GM10266 (cell line): ENCODE data around the gene PHLDB1.

Experiments
- DNase-seq: peaks from one replicate; pipeline ENCODE4 v3.0.0; 2012; ENCODE audit errors: extremely low spot score
- TF ChIP-seq, protein P1 (sequence below): IDR thresholded peaks from 2 replicates; pipeline ENCODE4 v1.5.1; 2012; ENCODE audit warnings: mild to moderate bottlenecking, low read depth; ENCODE audit not compliant: control insufficient read depth, insufficient read depth; ENCODE audit errors: missing control alignments

The PHLDB1 gene

DNA sequence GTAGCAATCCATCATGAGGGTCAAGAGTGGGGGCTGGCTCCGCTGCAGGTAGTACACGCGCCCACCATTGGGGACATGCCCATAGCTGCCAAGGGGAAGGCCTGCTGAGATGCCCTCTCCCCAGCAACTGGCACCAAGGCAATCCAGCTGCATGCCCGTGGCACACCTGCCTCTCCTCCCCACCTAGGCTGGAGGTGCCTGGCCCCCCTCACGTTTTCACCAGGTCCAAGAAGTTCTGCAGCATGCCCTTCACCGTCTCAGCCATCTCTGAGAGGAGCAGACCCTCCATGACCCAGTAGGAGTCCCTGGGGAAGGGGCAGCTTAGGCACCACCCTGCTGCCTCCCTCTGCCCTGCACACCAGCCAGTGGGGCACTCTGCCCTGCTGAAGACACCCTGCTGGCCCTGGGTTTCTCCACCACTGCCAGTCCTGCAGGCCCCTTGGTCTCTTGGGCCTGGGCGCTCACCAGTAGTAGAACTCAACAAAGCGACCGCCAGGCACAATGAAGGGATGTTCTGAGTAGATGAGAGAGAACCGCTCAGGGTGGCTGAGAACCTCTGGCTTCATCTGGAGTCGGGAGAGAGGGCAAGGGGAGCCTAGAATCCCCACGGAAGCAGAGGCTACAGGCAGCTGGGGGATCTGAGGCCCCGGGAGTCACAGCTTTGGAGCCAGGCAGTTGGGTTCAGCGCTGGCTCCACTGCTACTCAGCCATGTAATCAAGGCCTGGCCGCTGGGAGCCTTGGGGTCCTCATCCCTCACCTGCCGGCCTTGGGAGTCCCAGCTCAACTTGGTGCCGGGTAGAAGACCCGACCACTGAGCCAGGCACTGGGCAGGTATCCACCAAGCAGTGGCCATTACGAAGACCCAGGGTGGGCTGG is 54.2 kb downstream of the PHLDB1 start:
- TF ChIP-seq, protein P1, sequence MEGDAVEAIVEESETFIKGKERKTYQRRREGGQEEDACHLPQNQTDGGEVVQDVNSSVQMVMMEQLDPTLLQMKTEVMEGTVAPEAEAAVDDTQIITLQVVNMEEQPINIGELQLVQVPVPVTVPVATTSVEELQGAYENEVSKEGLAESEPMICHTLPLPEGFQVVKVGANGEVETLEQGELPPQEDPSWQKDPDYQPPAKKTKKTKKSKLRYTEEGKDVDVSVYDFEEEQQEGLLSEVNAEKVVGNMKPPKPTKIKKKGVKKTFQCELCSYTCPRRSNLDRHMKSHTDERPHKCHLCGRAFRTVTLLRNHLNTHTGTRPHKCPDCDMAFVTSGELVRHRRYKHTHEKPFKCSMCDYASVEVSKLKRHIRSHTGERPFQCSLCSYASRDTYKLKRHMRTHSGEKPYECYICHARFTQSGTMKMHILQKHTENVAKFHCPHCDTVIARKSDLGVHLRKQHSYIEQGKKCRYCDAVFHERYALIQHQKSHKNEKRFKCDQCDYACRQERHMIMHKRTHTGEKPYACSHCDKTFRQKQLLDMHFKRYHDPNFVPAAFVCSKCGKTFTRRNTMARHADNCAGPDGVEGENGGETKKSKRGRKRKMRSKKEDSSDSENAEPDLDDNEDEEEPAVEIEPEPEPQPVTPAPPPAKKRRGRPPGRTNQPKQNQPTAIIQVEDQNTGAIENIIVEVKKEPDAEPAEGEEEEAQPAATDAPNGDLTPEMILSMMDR, result no peak
- DNase-seq, result no peak

DNA sequence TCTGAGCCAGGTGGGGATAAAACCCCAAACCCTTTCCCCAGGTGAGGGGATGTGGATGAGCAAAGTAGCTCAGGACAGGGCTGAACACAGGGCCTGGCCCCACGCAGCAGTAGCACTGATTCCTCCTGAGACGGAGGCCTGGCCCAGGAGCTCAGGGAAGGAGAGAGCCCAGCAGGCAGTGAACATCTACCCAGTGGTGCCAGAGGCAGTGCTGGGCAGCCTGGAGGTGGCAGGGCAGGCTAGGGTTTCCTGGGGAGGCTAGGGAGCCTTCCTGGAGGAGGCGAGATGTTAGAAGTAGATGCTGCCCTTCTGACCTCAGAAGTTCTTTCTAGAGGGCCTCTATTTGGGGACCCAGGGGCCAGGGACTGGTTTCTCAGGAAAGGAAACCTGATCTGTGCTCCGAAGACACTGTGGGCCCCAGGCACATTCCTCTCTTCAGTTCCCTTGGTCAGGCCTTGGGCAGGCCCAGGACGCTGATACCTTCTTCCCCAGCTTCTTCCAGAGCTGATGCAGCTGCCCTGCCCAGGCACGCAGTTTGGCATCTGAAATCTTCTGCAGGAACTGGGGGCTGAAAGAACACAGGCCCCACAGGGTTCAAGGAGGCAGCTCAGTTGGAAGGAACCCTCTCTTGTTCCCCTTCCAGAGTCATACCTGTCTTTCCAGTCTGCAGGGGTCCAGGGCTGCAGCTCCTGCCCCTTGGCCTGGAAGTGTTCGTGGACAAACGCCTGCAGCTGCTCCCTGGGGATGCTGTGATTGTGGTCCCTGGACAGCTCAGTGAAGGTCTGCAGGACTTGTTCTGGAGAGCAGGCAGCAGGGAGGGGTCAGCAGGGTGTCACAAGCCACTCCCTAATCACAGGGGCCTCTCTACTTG is 55.2 kb downstream of the PHLDB1 start:
- TF ChIP-seq, protein P1, result no peak
- no peak for DNase-seq

DNA sequence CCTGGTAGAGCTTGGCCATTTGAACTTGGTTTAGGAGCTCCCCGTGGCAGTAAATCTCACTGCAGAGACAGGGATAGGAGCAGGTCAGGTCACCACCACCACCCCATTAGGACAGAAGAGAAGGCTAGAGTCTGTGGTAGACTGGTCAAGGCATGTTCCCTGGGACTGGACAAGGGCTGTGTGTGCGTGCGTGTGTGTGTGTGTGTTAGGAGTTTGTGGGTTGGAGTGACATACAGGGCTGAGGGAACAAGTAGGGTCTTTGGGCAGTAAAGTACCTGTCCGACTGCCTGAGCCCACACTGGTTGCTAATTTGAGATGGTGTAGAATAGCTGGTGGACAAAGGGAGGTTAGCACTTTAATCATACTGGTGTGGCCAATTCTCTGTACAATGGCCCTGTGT is 56.0 kb downstream of the PHLDB1 start:
- no peak for DNase-seq
- TF ChIP-seq, protein P1, result no peak

DNA sequence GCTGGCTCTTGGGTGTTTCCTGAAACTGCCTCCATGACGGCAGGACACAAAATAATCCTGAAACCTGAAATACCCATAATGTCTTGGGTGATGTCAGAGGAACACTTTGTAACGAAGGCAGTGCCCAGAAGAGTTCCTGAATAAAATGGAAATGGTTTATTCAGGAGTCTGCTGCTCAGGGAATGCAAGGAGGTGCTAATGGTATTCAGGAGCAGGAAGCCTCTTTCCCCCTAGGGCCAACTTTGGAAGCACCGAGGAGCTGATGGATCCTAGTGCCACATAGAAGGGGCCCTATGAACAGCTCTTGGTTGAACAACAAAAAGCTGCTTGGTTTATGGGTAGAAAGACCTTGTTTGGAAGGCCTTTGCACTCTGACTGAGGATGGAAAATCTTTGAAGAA is 56.5 kb downstream of the PHLDB1 start:
- no peak for DNase-seq

DNA sequence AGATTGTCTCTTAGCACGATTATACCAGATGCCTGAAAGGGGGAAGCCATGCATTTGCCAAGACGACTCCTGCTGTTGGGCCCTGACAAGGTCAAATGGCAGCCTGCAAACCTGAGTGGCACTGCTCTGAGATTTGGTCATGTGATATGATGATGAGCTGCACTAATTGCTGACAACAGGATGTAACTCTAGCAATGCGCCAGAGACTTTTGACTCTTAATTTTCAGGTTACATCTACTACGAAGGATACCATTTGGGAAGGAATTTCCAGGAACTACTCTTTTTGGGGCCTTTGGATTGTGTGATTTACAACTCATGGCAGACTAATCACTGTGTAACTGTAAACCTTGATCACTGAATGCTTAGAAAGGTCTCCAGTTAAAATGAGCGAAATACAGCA is 59.0 kb downstream of the PHLDB1 start:
- TF ChIP-seq, protein P1, result no peak
- no peak for DNase-seq

More for the DNA sequence above, 56.5 kb downstream of the PHLDB1 start:
- TF ChIP-seq, protein P1, result no peak

DNA sequence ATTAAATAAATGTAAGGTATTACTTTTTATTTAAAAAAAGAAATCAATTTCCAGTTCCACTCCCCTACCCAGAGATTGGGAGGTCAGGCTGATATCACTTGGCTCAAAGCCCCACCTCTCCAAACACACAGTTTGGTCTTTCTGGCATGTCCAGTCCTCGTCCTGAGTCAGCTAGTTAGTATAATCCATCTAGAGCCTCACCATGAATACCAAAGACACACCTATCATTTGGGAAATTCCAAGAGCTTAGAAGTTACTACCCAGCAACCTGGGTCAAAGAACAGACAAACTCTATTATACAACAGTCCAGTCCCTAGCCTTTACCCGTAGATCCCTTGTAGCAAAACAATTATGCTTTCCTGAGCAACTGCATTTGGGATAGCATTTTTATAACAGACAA is 62.6 kb downstream of the PHLDB1 start:
- no peak for DNase-seq
- TF ChIP-seq, protein P1, result no peak
